CD4-positive, alpha-beta T cell (primary cell): ENCODE measurements around the gene NDUFA7. TPM values are rescaled to one million over a fixed set of nuclear protein-coding genes. Genes with fewer than 3 reads are reported as not detected.

ENCODE experiments used
- ATAC-seq: fragments of 200-7000 bp; cut with Tn5 transposase; one replicate; pipeline ENCODE4 v1.10.0; 2022; ENCODE audit warnings: mild to moderate bottlenecking; ENCODE audit not compliant: poor library complexity
- CTCF ChIA-PET: fragments of 350-600 bp; sonication (Branson Sonifier 250); formaldehyde crosslinking; loops from one replicate; lab custom pipeline; 2021; ENCODE audit warnings: antibody characterized with exemption, inconsistent platforms; lab: Charles Lee
- POLR2A ChIA-PET: fragments of 350-600 bp; sonication (Branson Sonifier 250); formaldehyde crosslinking; loops from one replicate; lab custom pipeline; 2021; ENCODE audit warnings: antibody characterized with exemption, inconsistent platforms; lab: Charles Lee
- DNase-seq, 14 experiments: peaks; one replicate each; pipeline ENCODE4 v3.0.0-alpha.2; 2013 to 2020; ENCODE audit warnings: mixed read lengths in 2 of 14
- H3K27ac ChIP-seq, 2 donors: one replicate each; pipeline versions ENCODE4 v1.5.1 to v1.7.0; 2013; ENCODE audit warnings: low read length in 2 of 2, low read depth in 1 of 2, mild to moderate bottlenecking in 1 of 2
- H3K27me3 ChIP-seq, 2 experiments: 1 replicate in 1 of 2; 2 replicates in 1 of 2; pipeline versions ENCODE4 v1.6.1 to v1.7.0; 2013; ENCODE audit warnings: low read length in 2 of 2, control low read depth in 1 of 2, mild to moderate bottlenecking in 1 of 2, moderate library complexity in 1 of 2; ENCODE audit not compliant: insufficient read depth in 2 of 2, control insufficient read depth in 1 of 2
- H3K36me3 ChIP-seq: one replicate; pipeline ENCODE4 v1.6.1; 2013; ENCODE audit warnings: low read length, control low read depth; ENCODE audit not compliant: insufficient read depth
- H3K4me1 ChIP-seq: one replicate; pipeline ENCODE4 v1.6.1; 2013; ENCODE audit warnings: low read length, control low read depth; ENCODE audit not compliant: insufficient read depth
- H3K4me3 ChIP-seq: one replicate; pipeline ENCODE4 v1.5.1; 2013; ENCODE audit warnings: mild to moderate bottlenecking, low read length, moderate library complexity
- H3K9me3 ChIP-seq, 2 experiments: 1 replicate in 1 of 2; 2 replicates in 1 of 2; pipeline versions ENCODE4 v1.6.1 to v1.7.0; 2013; ENCODE audit warnings: low read length in 2 of 2, mild to moderate bottlenecking in 2 of 2, control low read depth in 1 of 2, moderate library complexity in 1 of 2; ENCODE audit not compliant: control insufficient read depth in 1 of 2, insufficient read depth in 1 of 2
- H3K27ac Mint-ChIP-seq: one replicate; pipeline ENCODE4 v1.8.0; 2020; ENCODE audit warnings: mixed read lengths
- H3K27me3 Mint-ChIP-seq: one replicate; pipeline ENCODE4 v1.8.0; 2021; ENCODE audit warnings: mixed read lengths
- H3K36me3 Mint-ChIP-seq: one replicate; pipeline ENCODE4 v1.8.0; 2021; ENCODE audit warnings: low read depth, mixed read lengths
- H3K4me1 Mint-ChIP-seq: one replicate; pipeline ENCODE4 v1.8.0; 2021; ENCODE audit warnings: low read depth, mixed read lengths
- H3K4me3 Mint-ChIP-seq: one replicate; pipeline ENCODE4 v1.8.0; 2020; ENCODE audit warnings: mild to moderate bottlenecking, mixed read lengths
- H3K9me3 Mint-ChIP-seq: one replicate; pipeline ENCODE4 v1.8.0; 2020; ENCODE audit warnings: mixed read lengths
- intact Hi-C, 2 experiments: fragments of 100-400 bp; cut with DNase I in 1 of 2; cut with micrococcal nuclease in 1 of 2; formaldehyde crosslinking; loops; one replicate each; pipeline versions ENCODE4 v1.15.1 to v1.9.0; 2023 to 2025; cut with DNase I, micrococcal nuclease
- total RNA-seq, 174 experiments: library from RNA in 2 of 174; stranded (reverse) in 2 of 174; gene quantifications; one replicate each; pipeline ENCODE4 v1.2.3 and lab custom pipeline; 2021 to 2026
- TF ChIP-seq, protein P1 (sequence below): fragments of 200-600 bp; IDR thresholded peaks from one replicate; pipeline ENCODE4 v1.8.0; 2022; ENCODE audit warnings: antibody characterized with exemption, mild to moderate bottlenecking

Gene NDUFA7
- total RNA-seq, 2 experiments from 2014 or later, result 42.0 to 42.7 TPM

DNA sequence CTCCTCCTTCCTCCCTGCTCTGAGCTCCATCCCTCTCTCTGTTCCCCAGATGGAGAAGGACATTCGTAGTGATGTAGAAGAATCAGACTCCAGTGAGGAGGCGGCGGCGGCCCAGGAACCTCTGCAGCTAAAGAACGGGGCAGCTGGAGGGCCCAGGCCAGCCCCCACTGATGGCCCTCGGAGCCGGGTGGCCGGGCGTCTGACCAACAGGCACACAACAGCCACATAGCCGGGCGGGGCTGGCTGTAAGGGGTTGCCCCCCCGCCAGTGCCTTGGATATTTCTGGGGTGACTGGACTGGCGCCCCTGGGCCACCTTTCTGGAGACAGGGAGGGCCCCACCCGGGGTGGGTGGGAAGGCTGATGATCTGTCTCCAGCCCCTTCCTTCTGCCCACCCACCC, 59.3 kb downstream of the NDUFA7 start:
- intact Hi-C loops, result no loop called here
- CTCF ChIA-PET, result no interaction called here
- peaks cover 16% of the 10 kb centered on the region for H3K36me3 ChIP-seq
- H3K4me3 ChIP-seq, result no peak overlapping the region
- Mint-ChIP-seq H3K27ac (no peak overlapping the region), H3K27me3 (no peaks in the 10 kb centered on the region), H3K4me3 (no peak overlapping the region), H3K4me1 (no peaks in the 10 kb centered on the region), H3K36me3 (peaks cover 22% of the 10 kb centered on the region), H3K9me3 (no peaks in the 10 kb centered on the region)
- H3K27ac ChIP-seq, result no peak overlapping the region
- H3K9me3 ChIP-seq, result no peaks in the 10 kb centered on the region
- no peak for ATAC-seq
- POLR2A ChIA-PET, result no interaction called here
- TF ChIP-seq, protein P1, sequence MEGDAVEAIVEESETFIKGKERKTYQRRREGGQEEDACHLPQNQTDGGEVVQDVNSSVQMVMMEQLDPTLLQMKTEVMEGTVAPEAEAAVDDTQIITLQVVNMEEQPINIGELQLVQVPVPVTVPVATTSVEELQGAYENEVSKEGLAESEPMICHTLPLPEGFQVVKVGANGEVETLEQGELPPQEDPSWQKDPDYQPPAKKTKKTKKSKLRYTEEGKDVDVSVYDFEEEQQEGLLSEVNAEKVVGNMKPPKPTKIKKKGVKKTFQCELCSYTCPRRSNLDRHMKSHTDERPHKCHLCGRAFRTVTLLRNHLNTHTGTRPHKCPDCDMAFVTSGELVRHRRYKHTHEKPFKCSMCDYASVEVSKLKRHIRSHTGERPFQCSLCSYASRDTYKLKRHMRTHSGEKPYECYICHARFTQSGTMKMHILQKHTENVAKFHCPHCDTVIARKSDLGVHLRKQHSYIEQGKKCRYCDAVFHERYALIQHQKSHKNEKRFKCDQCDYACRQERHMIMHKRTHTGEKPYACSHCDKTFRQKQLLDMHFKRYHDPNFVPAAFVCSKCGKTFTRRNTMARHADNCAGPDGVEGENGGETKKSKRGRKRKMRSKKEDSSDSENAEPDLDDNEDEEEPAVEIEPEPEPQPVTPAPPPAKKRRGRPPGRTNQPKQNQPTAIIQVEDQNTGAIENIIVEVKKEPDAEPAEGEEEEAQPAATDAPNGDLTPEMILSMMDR, result no peak
- H3K27me3 ChIP-seq, result no peaks in the 10 kb centered on the region
- no peak for DNase-seq
- H3K4me1 ChIP-seq, result peaks cover 4% of the 10 kb centered on the region

DNA sequence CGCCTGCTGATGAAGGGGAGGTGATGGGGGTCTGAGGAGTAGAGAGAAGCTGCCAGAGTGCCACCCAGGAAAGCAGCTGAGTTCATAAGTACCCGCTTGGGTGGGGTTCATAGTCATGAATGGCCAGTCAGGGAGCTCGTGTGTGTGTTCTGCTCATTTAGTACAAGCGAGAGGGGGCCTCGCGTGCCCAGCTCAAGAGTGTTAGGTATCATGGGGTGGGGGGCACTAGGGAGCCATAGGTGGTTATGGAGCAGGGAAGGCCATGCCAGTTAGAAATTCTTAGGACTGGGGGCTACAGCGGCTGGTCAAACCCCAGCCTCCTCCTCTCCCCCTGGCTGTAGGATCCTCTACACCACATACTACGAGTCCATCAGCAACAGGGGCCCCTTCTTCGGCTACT, 59.8 kb downstream of the NDUFA7 start:
- no peaks in the 10 kb centered on the region for H3K4me1 Mint-ChIP-seq
- H3K36me3 Mint-ChIP-seq, result peaks cover 22% of the 10 kb centered on the region
- H3K4me1 ChIP-seq, result peaks cover 9% of the 10 kb centered on the region
- no peak overlapping the region for H3K27ac Mint-ChIP-seq
- ChIA-PET CTCF (no interaction called here), POLR2A (interaction anchor here (1.5 kb wide), 1 partner anchor 318 kb away, joined by 4 read pairs; the partner anchor contains the start of gene TIMM44)
- H3K27ac ChIP-seq, result no peak overlapping the region
- no peaks in the 10 kb centered on the region for H3K9me3 ChIP-seq
- no peaks in the 10 kb centered on the region for H3K9me3 Mint-ChIP-seq
- peaks cover 21% of the 10 kb centered on the region for H3K36me3 ChIP-seq
- H3K27me3 Mint-ChIP-seq, result no peaks in the 10 kb centered on the region
- intact Hi-C loops, result no loop called here
- DNase-seq (no peak), ATAC-seq (no peak)
- H3K4me3 Mint-ChIP-seq, result no peak overlapping the region
- no peaks in the 10 kb centered on the region for H3K27me3 ChIP-seq
- H3K4me3 ChIP-seq, result no peak overlapping the region
- TF ChIP-seq, protein P1, result no peak

Other genes starting within 250 kb of the NDUFA7 start
- not detected for gene FBN3, start 171.8 kb downstream of the NDUFA7 start, total RNA-seq
- 10 to 100 TPM in 1 of 2 experiments, 1 to 10 TPM in 1; 8.7 to 12.3 TPM for gene CERS4, start 112.0 kb downstream of the NDUFA7 start, total RNA-seq
- gene CD320, start 13.0 kb downstream of the NDUFA7 start, total RNA-seq, result 10 to 100 TPM; 17.1 to 17.6 TPM
- gene RPS28, start 121 bp upstream of the NDUFA7 start, total RNA-seq, result 1,000 to 10,000 TPM; 3,333 to 3,342 TPM
- gene KANK3, start 21.9 kb upstream of the NDUFA7 start, total RNA-seq, result 1 to 10 TPM in 1 of 2 experiments, under 1 TPM in 1; 0.87 to 1.1 TPM
- gene ANGPTL4, start 42.8 kb upstream of the NDUFA7 start, total RNA-seq, result not detected
- gene RAB11B, start 69.0 kb upstream of the NDUFA7 start, total RNA-seq, result 10 to 100 TPM; 66.8 to 71.5 TPM
- 10 to 100 TPM; 20.0 to 22.2 TPM for gene MARCHF2, start 91.9 kb upstream of the NDUFA7 start, total RNA-seq
- 100 to 1,000 TPM; 269 to 272 TPM for gene HNRNPM, start 123.6 kb upstream of the NDUFA7 start, total RNA-seq
- gene PRAM1, start 181.3 kb upstream of the NDUFA7 start, total RNA-seq, result 1 to 10 TPM; 4.3 to 6.3 TPM
- gene ZNF414, start 192.8 kb upstream of the NDUFA7 start, total RNA-seq, result 10 to 100 TPM; 36.3 to 38.0 TPM